DOHH2 (cell line): ENCODE measurements around the gene FAM20C.

ENCODE experiments used
- H3F3A ChIP-seq: fragments of 200-600 bp; sonication (generic), shearing (Covaris generic); 2 replicates; pipeline ENCODE4 v1.6.0; 2016; ENCODE audit warnings: antibody characterized with exemption, mild to moderate bottlenecking; ENCODE audit not compliant: control insufficient read depth, insufficient read depth
- H3K27ac ChIP-seq: fragments of 200-600 bp; sonication (generic); 2 replicates; pipeline ENCODE4 v1.5.1; 2014; ENCODE audit warnings: low read depth, mild to moderate bottlenecking, low read length, moderate library complexity
- H3K27me3 ChIP-seq: fragments of 200-600 bp; sonication (generic); 2 replicates; pipeline ENCODE4 v1.6.1; 2014; ENCODE audit warnings: mild to moderate bottlenecking, low read length, mixed read lengths; ENCODE audit not compliant: control insufficient read depth
- H3K36me3 ChIP-seq: fragments of 200-600 bp; sonication (generic); 2 replicates; pipeline ENCODE4 v1.6.1; 2014; ENCODE audit warnings: mild to moderate bottlenecking, low read length, moderate library complexity, mixed read lengths; ENCODE audit not compliant: control insufficient read depth
- H3K4me1 ChIP-seq: fragments of 200-600 bp; sonication (generic); 2 replicates; pipeline ENCODE4 v1.6.1; 2014; ENCODE audit warnings: mild to moderate bottlenecking, low read length, mixed read lengths; ENCODE audit not compliant: control insufficient read depth
- H3K4me2 ChIP-seq: fragments of 200-600 bp; sonication (generic); 2 replicates; pipeline ENCODE4 v1.6.0; 2014; ENCODE audit warnings: mild to moderate bottlenecking, low read length, moderate library complexity
- H3K4me3 ChIP-seq: fragments of 200-600 bp; sonication (generic); 2 replicates; pipeline ENCODE4 v1.5.1; 2014; ENCODE audit warnings: mild to moderate bottlenecking, low read length, mixed read lengths
- H3K79me2 ChIP-seq: fragments of 200-600 bp; sonication (generic); 2 replicates; pipeline ENCODE4 v1.6.1; 2014; ENCODE audit warnings: mild to moderate bottlenecking, low read length, mixed read lengths; ENCODE audit not compliant: control insufficient read depth
- H3K9me2 ChIP-seq: fragments of 200-600 bp; sonication (generic); replicated peaks from 2 replicates; pipeline ENCODE4 v1.6.1; 2014; ENCODE audit warnings: mild to moderate bottlenecking, low read length, mixed read lengths; ENCODE audit not compliant: control insufficient read depth
- H3K9me3 ChIP-seq: fragments of 200-600 bp; sonication (generic); 2 replicates; pipeline ENCODE4 v1.6.1; 2014; ENCODE audit warnings: antibody characterized with exemption, low read length, mixed read lengths; ENCODE audit not compliant: control insufficient read depth, insufficient read depth
- H4K20me1 ChIP-seq: fragments of 200-600 bp; sonication (generic); 2 replicates; pipeline ENCODE4 v1.6.0; 2014; ENCODE audit warnings: low read depth, mild to moderate bottlenecking, antibody characterized with exemption, low read length, moderate library complexity; ENCODE audit not compliant: control insufficient read depth, insufficient read depth
- EZH2phosphoT487 ChIP-seq: fragments of 200-600 bp; sonication (generic); IDR thresholded peaks from 2 replicates; pipeline ENCODE4 v1.6.1; 2017; ENCODE audit warnings: borderline replicate concordance, mild to moderate bottlenecking, antibody characterized with exemption, low read length, moderate library complexity, mixed read lengths
- TF ChIP-seq, protein P1 (sequence below): fragments of 200-600 bp; sonication (generic); IDR thresholded peaks from one replicate; pipeline ENCODE4 v1.5.1; 2014; ENCODE audit warnings: antibody characterized with exemption, mild to moderate bottlenecking, low read depth, low read length; ENCODE audit not compliant: poor library complexity, severe bottlenecking

Gene FAM20C

DNA sequence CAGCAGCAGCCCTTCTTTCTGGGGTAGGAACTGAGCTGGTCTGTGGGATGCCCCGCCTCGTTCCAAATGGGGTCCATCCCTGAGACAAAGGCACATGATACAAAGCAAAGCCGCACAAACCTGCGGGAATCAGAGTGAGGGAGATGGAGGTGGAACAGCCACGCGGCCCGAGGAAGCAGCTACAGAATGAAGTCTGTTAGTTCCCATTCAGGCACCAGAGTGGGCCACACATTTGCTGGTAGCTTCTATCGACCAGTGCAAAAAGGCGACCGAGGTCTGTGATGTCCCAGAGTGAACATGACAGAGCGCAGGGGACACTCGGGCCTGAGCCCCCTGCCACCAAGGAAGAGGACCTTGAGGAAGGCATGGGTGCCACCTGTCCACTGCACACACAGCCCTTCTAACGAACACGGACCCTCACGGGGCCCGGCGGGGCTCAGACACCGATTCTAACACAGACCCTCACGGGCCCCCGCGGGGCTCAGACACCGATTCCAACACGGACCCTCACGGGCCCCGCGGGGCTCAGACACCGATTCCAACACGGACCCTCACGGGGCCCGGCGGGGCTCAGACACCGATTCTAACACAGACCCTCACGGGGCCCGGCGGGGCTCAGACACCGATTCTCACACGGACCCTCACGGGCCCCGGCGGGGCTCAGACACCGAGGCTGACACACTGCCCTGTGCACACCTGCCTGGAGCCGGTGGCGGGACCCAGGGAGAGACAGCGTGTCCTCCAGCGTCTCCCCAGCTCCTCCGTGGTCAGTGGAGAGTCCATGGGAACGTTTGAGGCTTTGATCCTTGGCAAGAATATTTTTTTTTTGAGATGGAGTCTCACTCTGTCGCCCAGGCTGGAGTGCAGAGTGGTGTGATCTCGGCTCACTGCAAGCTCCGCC, 32.8 kb upstream of the FAM20C start:
- H3K27me3 ChIP-seq, result no peaks in the 10 kb centered on the region
- no peaks in the 10 kb centered on the region for H3K79me2 ChIP-seq
- H4K20me1 ChIP-seq, result no peaks in the 10 kb centered on the region
- no peaks in the 10 kb centered on the region for H3K36me3 ChIP-seq
- TF ChIP-seq, protein P1, sequence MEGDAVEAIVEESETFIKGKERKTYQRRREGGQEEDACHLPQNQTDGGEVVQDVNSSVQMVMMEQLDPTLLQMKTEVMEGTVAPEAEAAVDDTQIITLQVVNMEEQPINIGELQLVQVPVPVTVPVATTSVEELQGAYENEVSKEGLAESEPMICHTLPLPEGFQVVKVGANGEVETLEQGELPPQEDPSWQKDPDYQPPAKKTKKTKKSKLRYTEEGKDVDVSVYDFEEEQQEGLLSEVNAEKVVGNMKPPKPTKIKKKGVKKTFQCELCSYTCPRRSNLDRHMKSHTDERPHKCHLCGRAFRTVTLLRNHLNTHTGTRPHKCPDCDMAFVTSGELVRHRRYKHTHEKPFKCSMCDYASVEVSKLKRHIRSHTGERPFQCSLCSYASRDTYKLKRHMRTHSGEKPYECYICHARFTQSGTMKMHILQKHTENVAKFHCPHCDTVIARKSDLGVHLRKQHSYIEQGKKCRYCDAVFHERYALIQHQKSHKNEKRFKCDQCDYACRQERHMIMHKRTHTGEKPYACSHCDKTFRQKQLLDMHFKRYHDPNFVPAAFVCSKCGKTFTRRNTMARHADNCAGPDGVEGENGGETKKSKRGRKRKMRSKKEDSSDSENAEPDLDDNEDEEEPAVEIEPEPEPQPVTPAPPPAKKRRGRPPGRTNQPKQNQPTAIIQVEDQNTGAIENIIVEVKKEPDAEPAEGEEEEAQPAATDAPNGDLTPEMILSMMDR, result no peak
- TF ChIP-seq EZH2phosphoT487, result no peak
- no peak overlapping the region for H3K4me2 ChIP-seq
- H3K4me3 ChIP-seq, result no peak overlapping the region
- no peaks in the 10 kb centered on the region for H3K9me2 ChIP-seq
- no peak overlapping the region for H3K27ac ChIP-seq
- no peaks in the 10 kb centered on the region for H3K9me3 ChIP-seq
- H3F3A ChIP-seq, result no peaks in the 10 kb centered on the region
- no peaks in the 10 kb centered on the region for H3K4me1 ChIP-seq

DNA sequence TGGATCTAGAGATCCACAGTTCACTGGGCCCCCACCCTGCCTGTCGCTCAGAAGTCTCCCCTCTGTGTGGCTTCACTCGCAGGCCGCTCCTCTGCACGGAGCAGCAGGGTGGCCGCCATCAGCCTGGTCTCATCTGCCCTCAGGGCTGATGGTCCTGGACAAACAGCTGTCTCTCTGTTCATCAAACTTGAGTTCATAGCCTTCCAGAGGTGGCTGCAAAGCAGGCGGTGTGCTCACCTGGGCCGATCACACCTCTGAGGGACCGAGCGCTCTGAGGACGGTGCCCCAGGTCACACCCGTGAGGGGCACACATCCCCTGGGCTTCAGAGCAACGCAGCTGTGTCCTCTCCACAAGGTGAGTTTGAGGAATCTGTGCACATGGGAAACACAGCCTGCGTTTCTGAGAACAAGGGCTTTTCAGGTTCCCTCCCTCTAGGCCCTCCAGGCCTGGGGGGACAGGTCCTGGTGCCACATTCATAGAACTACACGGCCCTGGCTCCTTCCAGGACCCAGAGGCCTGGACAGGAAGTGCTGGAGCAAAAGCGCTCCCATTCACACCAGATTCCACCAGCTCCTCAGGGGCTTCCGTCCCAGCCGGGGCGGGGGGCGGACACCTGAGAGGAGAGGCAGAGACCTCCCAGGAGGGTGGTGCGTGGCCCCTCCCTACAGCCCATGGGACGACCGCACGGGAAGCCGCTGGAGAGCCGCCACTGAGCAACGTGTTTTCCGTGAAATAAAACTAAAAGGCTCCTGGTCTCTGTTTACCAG, 31.2 kb upstream of the FAM20C start:
- Histone ChIP-seq H3K27ac (no peak overlapping the region), H3K4me2 (no peak overlapping the region), H3K4me1 (no peaks in the 10 kb centered on the region), H3K9me3 (no peaks in the 10 kb centered on the region), H3K27me3 (no peaks in the 10 kb centered on the region), H3K9me2 (no peaks in the 10 kb centered on the region), H3K79me2 (no peaks in the 10 kb centered on the region), H3K36me3 (no peaks in the 10 kb centered on the region), H3K4me3 (no peak overlapping the region), H4K20me1 (no peaks in the 10 kb centered on the region), H3F3A (no peaks in the 10 kb centered on the region)
- TF ChIP-seq, protein P1, result no peak
- TF ChIP-seq EZH2phosphoT487, result no peak

DNA sequence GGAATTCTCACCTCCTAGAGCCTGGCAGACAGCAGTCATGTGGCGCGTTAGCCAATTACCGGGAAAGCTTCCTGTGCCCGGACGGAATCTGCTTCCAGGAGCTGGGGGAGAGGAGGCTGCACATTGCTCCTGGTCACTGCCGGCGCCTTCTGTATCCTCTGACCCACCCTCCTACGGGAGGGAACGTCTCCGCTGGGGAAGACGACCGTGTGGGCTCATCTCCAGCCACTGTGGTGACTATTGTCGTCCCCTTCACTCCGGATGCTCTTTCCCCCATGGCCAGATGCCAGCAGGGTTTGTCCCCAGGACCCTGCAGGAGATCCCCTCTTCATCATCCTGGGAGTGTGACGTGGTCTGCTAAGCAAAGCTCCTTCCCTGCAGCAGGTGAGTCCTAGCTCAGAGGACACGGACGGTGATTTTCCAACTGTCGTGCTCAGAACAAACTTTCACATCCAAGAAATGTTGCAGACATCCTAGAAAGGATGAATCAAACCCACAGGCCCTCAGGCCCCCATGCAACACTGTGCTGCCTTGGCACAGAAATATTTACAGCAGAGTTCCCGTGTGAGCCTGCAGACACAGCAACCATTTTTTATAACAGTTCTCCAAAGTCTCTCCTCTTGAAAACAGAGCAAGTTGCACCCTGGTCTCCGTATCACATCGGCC, 29.6 kb upstream of the FAM20C start:
- Histone ChIP-seq H3K79me2 (no peaks in the 10 kb centered on the region), H3F3A (no peaks in the 10 kb centered on the region), H3K9me3 (no peaks in the 10 kb centered on the region), H3K4me1 (no peaks in the 10 kb centered on the region), H4K20me1 (no peaks in the 10 kb centered on the region), H3K4me3 (no peak overlapping the region), H3K36me3 (no peaks in the 10 kb centered on the region), H3K9me2 (no peaks in the 10 kb centered on the region), H3K27me3 (no peaks in the 10 kb centered on the region), H3K4me2 (no peak overlapping the region), H3K27ac (no peak overlapping the region)
- TF ChIP-seq EZH2phosphoT487, result no peak
- TF ChIP-seq, protein P1, result no peak
